Activated naive CD4-positive, alpha-beta T cell treated with anti-CD3 and anti-CD28 coated beads, Interleukin-2, amount 10 ng/mL, durations not matched to agents 5 hours and 36 hours (primary cell): ENCODE results near the gene B3GNT2. TPM values are rescaled to one million over a fixed set of nuclear protein-coding genes. Genes with fewer than 3 reads are reported as not detected.

Experiments used
- microRNA-seq: library from miRNA; unstranded; fragments of <30 nt; microRNA quantifications from one replicate; pipeline ENCODE4 v1.2.0, GENCODE V29; 2022; ENCODE audit warnings: borderline microRNAs expressed, borderline replicate concordance
- total RNA-seq, 2 experiments: library from RNA; stranded (reverse); gene quantifications; one replicate each; pipeline ENCODE4 v1.2.3, GENCODE V29; 2021

Gene B3GNT2
- total RNA-seq, result 10 to 100 TPM; 27.8 to 29.4 TPM

GRCh38 chr2:62195421-62196277 is at the start of gene B3GNT2:
Gene B3GNT2, plus strand, starts transcription at chr2:62196115. Its CDS starts 26,106 bp downstream, at chr2:62222221.

Small RNA genes within 50 kb of the gene (microRNA-seq; reads per million reads assigned to microRNA genes)
- gene MIR5192, result not detected
